Metanephros (tissue), 2 donors: ENCODE measurements around the gene ACAA2. TPM values are rescaled to one million over a fixed set of nuclear protein-coding genes. Genes with fewer than 3 reads are reported as not detected.

Experiments used
- small RNA-seq: library from RNA; depleted of rRNA; stranded (forward); fragments of <200 nt; gene quantifications from one replicate; pipeline ENCODE3, GENCODE V24; 2014; ENCODE audit warnings: low replicate concordance
- total RNA-seq: library from RNA; depleted of rRNA; stranded (reverse); fragments of >200 nt; gene quantifications from one replicate; pipeline ENCODE4 v1.2.3, GENCODE V29; 2014

The ACAA2 gene
- total RNA-seq, result 65.8 TPM

GRCh38 chr18:49813319-49814146 lies at the start of gene ACAA2:
Gene ACAA2, minus strand, starts transcription at chr18:49813533. Its CDS starts 49 bp downstream, at chr18:49813484.

Small RNA genes lying within 50 kb of the gene (small RNA-seq; reads per million reads assigned to genes)
- gene RF00283 (not detected), gene SCARNA17 (not detected)
